ENCODE results near the gene PRRT1. TPM values are rescaled to one million over a fixed set of nuclear protein-coding genes. Genes with fewer than 3 reads are reported as not detected.
"Not testable (repeated sequence)": the region's sequence is repeated elsewhere in the genome, so short reads cannot be mapped to it uniquely, and the experiment has no call there.

The PRRT1 gene
- total and polyA plus RNA-seq, 4 donors = 0.53 to 2.0 (median 0.97) TPM

DNA sequence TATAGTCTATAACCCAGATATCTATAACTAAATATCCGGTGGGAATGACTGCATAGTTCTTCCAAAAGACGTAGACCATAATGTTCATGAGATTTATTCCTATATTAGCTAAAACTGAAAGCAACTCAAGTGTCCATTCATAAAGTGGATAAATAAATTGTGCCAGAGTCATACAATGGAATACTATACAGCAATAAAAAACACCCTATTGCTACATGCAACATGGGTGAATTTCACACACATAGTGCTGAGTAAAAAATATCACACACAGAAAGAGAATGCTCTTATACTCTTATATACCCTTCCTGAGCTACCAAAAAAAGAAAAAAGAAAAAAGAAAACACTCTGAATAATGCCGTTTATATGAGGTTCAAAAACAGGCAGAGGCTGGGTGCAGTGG lies 49.5 kb downstream of the PRRT1 start:
- H3K36me3 ChIP-seq (ENCODE audit: control insufficient read depth in 4 of 4, insufficient read depth in 4 of 4, low read length in 4 of 4) = peaks cover 0 to 7% (median 0%) of the 10 kb centered on the region in 4 donors
- WGBS, 2 donors = 94 to 98% methylated on average over 3 of the region's 3 CpGs
- DNase-seq (no peak), ATAC-seq (ENCODE audit: insufficient read depth, low FRiP score) (no peak)
- H3K27me3 ChIP-seq (ENCODE audit: control insufficient read depth in 3 of 3, insufficient read depth in 3 of 3, low read length in 2 of 3) = peaks cover 0 to 15% (median 2%) of the 10 kb centered on the region in 3 donors
- H3K9me3 ChIP-seq (ENCODE audit: control insufficient read depth in 4 of 4, insufficient read depth in 3 of 4, low read length in 3 of 4) = no peaks in the 10 kb centered on the region
- H3K4me3 ChIP-seq = no peak overlapping the region
- H3K27ac ChIP-seq (ENCODE audit: low read depth in 1 of 2, low read length in 1 of 2) = no peak overlapping the region
- H3K4me1 ChIP-seq (ENCODE audit: control insufficient read depth in 5 of 5, insufficient read depth in 5 of 5, low read length in 5 of 5) = peaks cover under 1 to 9% (median 3%) of the 10 kb centered on the region in 5 donors
- no peak overlapping the region for H3K9ac ChIP-seq (ENCODE audit: insufficient read depth in 1 of 2, low read length in 2 of 2)
- no peak for TF ChIP-seq CTCF (IDR thresholded peaks at IDR 0.05; ENCODE audit: control extremely low read depth, extremely low read depth)

DNA sequence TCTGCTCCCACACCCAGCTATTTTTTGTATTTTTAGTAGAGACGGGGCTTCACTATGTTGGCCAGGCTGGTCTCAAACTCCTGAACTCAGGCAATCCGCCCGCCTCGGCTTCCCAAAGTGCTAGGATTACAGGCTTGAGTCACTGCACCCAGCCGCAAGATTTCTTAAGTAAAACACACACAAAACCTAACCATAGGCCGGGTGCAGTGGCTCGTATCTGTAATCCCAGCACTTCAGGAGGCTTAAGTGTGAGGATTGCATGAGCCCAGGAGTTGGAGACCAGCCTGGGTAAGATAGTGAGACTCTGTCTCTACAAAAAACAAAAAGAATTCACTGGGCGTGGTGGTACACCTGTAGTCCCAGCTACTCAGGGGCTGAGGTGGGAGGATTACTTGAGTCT lies 51.5 kb downstream of the PRRT1 start:
- not testable (repeated sequence) for H3K9ac ChIP-seq (ENCODE audit: insufficient read depth in 1 of 2, low read length in 2 of 2); H3K4me3 ChIP-seq; H3K27ac ChIP-seq (ENCODE audit: low read depth in 1 of 2, low read length in 1 of 2); DNase-seq; H3K9me3 ChIP-seq (ENCODE audit: control insufficient read depth in 4 of 4, insufficient read depth in 3 of 4, low read length in 3 of 4); ATAC-seq (ENCODE audit: insufficient read depth, low FRiP score)
- Histone ChIP-seq H3K36me3 (ENCODE audit: control insufficient read depth in 4 of 4, insufficient read depth in 4 of 4, low read length in 4 of 4) (peaks cover 0 to 26% (median 0%) of the 10 kb centered on the region in 4 donors), H3K4me1 (ENCODE audit: control insufficient read depth in 5 of 5, insufficient read depth in 5 of 5, low read length in 5 of 5) (peaks cover 0 to 14% (median 7%) of the 10 kb centered on the region in 5 donors), H3K27me3 (ENCODE audit: control insufficient read depth in 3 of 3, insufficient read depth in 3 of 3, low read length in 2 of 3) (peaks cover 4 to 33% (median 10%) of the 10 kb centered on the region in 3 donors)
- 86 to 94% methylated on average over 8 of the region's 8 CpGs for WGBS, 2 donors

Small RNA genes within 50 kb of the gene (small RNA-seq; reads per million reads assigned to genes)
- gene AL662884.1 (ENCODE audit: low replicate concordance) (not detected), gene MIR6833 (ENCODE audit: low replicate concordance) (not detected)

Other genes with a start within 250 kb of the PRRT1 start
- gene ZBTB12, start 249.9 kb downstream of the PRRT1 start, total RNA-seq = 1 to 10 TPM; 6.4 to 7.3 TPM
- gene ZBTB12, start 249.9 kb downstream of the PRRT1 start, polyA plus RNA-seq = 1 to 10 TPM; 2.8 to 3.9 TPM
- 100 to 1,000 TPM in 1 of 2 donors, 10 to 100 TPM in 1; 28.6 to 194 TPM for gene C2, start 224.2 kb downstream of the PRRT1 start, total RNA-seq
- gene C2, start 224.2 kb downstream of the PRRT1 start, polyA plus RNA-seq = 100 to 1,000 TPM in 1 of 2 donors, 10 to 100 TPM in 1; 69.1 to 230 TPM
- 100 to 1,000 TPM; 212 to 255 TPM for gene CFB, start 205.8 kb downstream of the PRRT1 start, total RNA-seq
- gene CFB, start 205.8 kb downstream of the PRRT1 start, polyA plus RNA-seq = 100 to 1,000 TPM; 173 to 297 TPM
- gene NELFE, start 193.0 kb downstream of the PRRT1 start, total RNA-seq = 10 to 100 TPM; 57.5 to 69.0 TPM
- gene NELFE, start 193.0 kb downstream of the PRRT1 start, polyA plus RNA-seq = 10 to 100 TPM; 53.1 to 59.9 TPM
- 10 to 100 TPM; 28.1 to 70.6 TPM for gene SKIC2, start 192.8 kb downstream of the PRRT1 start, total RNA-seq
- 10 to 100 TPM; 52.7 to 78.0 TPM for gene SKIC2, start 192.8 kb downstream of the PRRT1 start, polyA plus RNA-seq
- 10 to 100 TPM; 11.9 to 18.7 TPM for gene DXO, start 179.8 kb downstream of the PRRT1 start, total RNA-seq
- gene DXO, start 179.8 kb downstream of the PRRT1 start, polyA plus RNA-seq = 10 to 100 TPM; 15.1 to 23.9 TPM
- gene C4A, start 169.9 kb downstream of the PRRT1 start, total RNA-seq = 100 to 1,000 TPM in 1 of 2 donors, 10 to 100 TPM in 1; 82.6 to 183 TPM
- gene C4A, start 169.9 kb downstream of the PRRT1 start, polyA plus RNA-seq = 100 to 1,000 TPM in 1 of 2 donors, 10 to 100 TPM in 1; 48.3 to 284 TPM
- gene C4B, start 137.1 kb downstream of the PRRT1 start, total RNA-seq = 100 to 1,000 TPM; 168 to 170 TPM
- 100 to 1,000 TPM in 1 of 2 donors, 10 to 100 TPM in 1; 58.2 to 296 TPM for gene C4B, start 137.1 kb downstream of the PRRT1 start, polyA plus RNA-seq
- 1 to 10 TPM in 1 of 2 donors, under 1 TPM in 1; 0.43 to 1.5 TPM for gene CYP21A2, start 113.5 kb downstream of the PRRT1 start, total RNA-seq
- 1 to 10 TPM in 1 of 2 donors, under 1 TPM in 1; 0.48 to 1.9 TPM for gene CYP21A2, start 113.5 kb downstream of the PRRT1 start, polyA plus RNA-seq
- 100 to 1,000 TPM in 1 of 2 donors, 10 to 100 TPM in 1; 56.9 to 117 TPM for gene TNXB, start 42.6 kb downstream of the PRRT1 start, total RNA-seq
- 10 to 100 TPM; 21.3 to 99.8 TPM for gene TNXB, start 42.6 kb downstream of the PRRT1 start, polyA plus RNA-seq
- 100 to 1,000 TPM in 1 of 2 donors, 10 to 100 TPM in 1; 50.3 to 101 TPM for gene ATF6B, start 23.7 kb downstream of the PRRT1 start, total RNA-seq
- 10 to 100 TPM; 50.1 to 74.5 TPM for gene ATF6B, start 23.7 kb downstream of the PRRT1 start, polyA plus RNA-seq
- gene FKBPL, start 21.7 kb downstream of the PRRT1 start, total RNA-seq = 1 to 10 TPM; 2.5 to 4.2 TPM
- gene FKBPL, start 21.7 kb downstream of the PRRT1 start, polyA plus RNA-seq = 1 to 10 TPM; 5.1 to 7.3 TPM
- 100 to 1,000 TPM in 1 of 2 donors, 10 to 100 TPM in 1; 14.9 to 212 TPM for gene PPT2, start 2.2 kb upstream of the PRRT1 start, total RNA-seq
- 1 to 10 TPM; 5.7 to 7.3 TPM for gene PPT2, start 2.2 kb upstream of the PRRT1 start, polyA plus RNA-seq
- 10 to 100 TPM in 1 of 2 donors, 1 to 10 TPM in 1; 9.6 to 10.5 TPM for gene EGFL8, start 12.7 kb upstream of the PRRT1 start, total RNA-seq
- gene EGFL8, start 12.7 kb upstream of the PRRT1 start, polyA plus RNA-seq = 10 to 100 TPM in 1 of 2 donors, 1 to 10 TPM in 1; 3.8 to 10.9 TPM
- 10 to 100 TPM; 24.7 to 52.6 TPM for gene AGPAT1, start 24.1 kb upstream of the PRRT1 start, total RNA-seq
- 10 to 100 TPM; 32.1 to 48.9 TPM for gene AGPAT1, start 24.1 kb upstream of the PRRT1 start, polyA plus RNA-seq
- 10 to 100 TPM; 45.2 to 66.7 TPM for gene RNF5, start 26.5 kb upstream of the PRRT1 start, total RNA-seq
- gene RNF5, start 26.5 kb upstream of the PRRT1 start, polyA plus RNA-seq = 10 to 100 TPM; 56.3 to 94.4 TPM
- 100 to 1,000 TPM; 178 to 342 TPM for gene AGER, start 32.3 kb upstream of the PRRT1 start, total RNA-seq
- 1,000 to 10,000 TPM in 1 of 2 donors, 100 to 1,000 TPM in 1; 352 to 1,487 TPM for gene AGER, start 32.3 kb upstream of the PRRT1 start, polyA plus RNA-seq
- 100 to 1,000 TPM in 1 of 2 donors, 10 to 100 TPM in 1; 86.7 to 128 TPM for gene PBX2, start 38.3 kb upstream of the PRRT1 start, total RNA-seq
- gene PBX2, start 38.3 kb upstream of the PRRT1 start, polyA plus RNA-seq = 10 to 100 TPM; 56.0 to 85.2 TPM
- 10 to 100 TPM in 1 of 2 donors, 1 to 10 TPM in 1; 8.1 to 54.0 TPM for gene GPSM3, start 40.7 kb upstream of the PRRT1 start, total RNA-seq
- 100 to 1,000 TPM in 1 of 2 donors, 10 to 100 TPM in 1; 40.7 to 145 TPM for gene GPSM3, start 40.7 kb upstream of the PRRT1 start, polyA plus RNA-seq
- 10 to 100 TPM; 43.0 to 43.3 TPM for gene NOTCH4, start 72.1 kb upstream of the PRRT1 start, total RNA-seq
- 10 to 100 TPM; 38.8 to 54.6 TPM for gene NOTCH4, start 72.1 kb upstream of the PRRT1 start, polyA plus RNA-seq
- gene TSBP1, start 220.0 kb upstream of the PRRT1 start, total RNA-seq = not detected
- gene TSBP1, start 220.0 kb upstream of the PRRT1 start, polyA plus RNA-seq = not detected

All from lung (tissue), 13 donors.